HepG2 (cell line): ENCODE data around the gene PTPRH. TPM values are rescaled to one million over a fixed set of nuclear protein-coding genes. Genes with fewer than 3 reads are reported as not detected.

Experiments
- CC2D1A ChIP-seq: sonication (generic); formaldehyde crosslinking; IDR thresholded peaks from 2 replicates; pipeline ENCODE4 v1.8.1; 2023; ENCODE audit warnings: mild to moderate bottlenecking, missing genetic modification reagents
- CREBL2 ChIP-seq: sonication (generic); formaldehyde crosslinking; IDR thresholded peaks from 2 replicates; pipeline ENCODE4 v1.8.1; 2023; ENCODE audit warnings: missing genetic modification reagents, mild to moderate bottlenecking, borderline replicate concordance
- DBP ChIP-seq: sonication (generic); formaldehyde crosslinking; IDR thresholded peaks from 2 replicates; pipeline ENCODE4 v1.4.0; 2020; ENCODE audit warnings: missing genetic modification reagents; ENCODE audit errors: not compliant biosample characterization
- DMAP1 ChIP-seq: IDR thresholded peaks from 2 replicates; pipeline ENCODE4 v1.6.1; 2016
- DNMT3B ChIP-seq: conservative IDR thresholded peaks from 2 replicates; pipeline ENCODE4 v1.6.1; 2016; ENCODE audit warnings: missing biosample characterization, control low read depth
- EHMT2 ChIP-seq: fragments of 200-600 bp; sonication (generic); IDR thresholded peaks from 2 replicates; pipeline ENCODE4 v1.7.0; 2017; ENCODE audit warnings: antibody characterized with exemption, low read depth, low read length, borderline replicate concordance
- KDM1A ChIP-seq: IDR thresholded peaks from 2 replicates; pipeline ENCODE4 v1.6.1; 2016; ENCODE audit warnings: missing compliant biosample characterization
- NFE2L2 ChIP-seq: fragments of 150-350 bp; IDR thresholded peaks from 2 replicates; pipeline ENCODE4 v1.6.1; 2014; ENCODE audit warnings: low read length
- PCBP1 ChIP-seq: fragments of 200-400 bp; formaldehyde crosslinking; IDR thresholded peaks from 2 replicates; pipeline ENCODE4 v1.6.1; 2017; ENCODE audit warnings: mild to moderate bottlenecking, low read depth, low read length, borderline replicate concordance
- PRMT3 ChIP-seq: sonication (generic); formaldehyde crosslinking; IDR thresholded peaks from 2 replicates; pipeline ENCODE4 v1.8.1; 2022; ENCODE audit warnings: low read depth, mild to moderate bottlenecking, moderate library complexity, missing genetic modification reagents, borderline replicate concordance
- SIN3A ChIP-seq: IDR thresholded peaks from 2 replicates; pipeline ENCODE4 v1.6.1; 2011; ENCODE audit warnings: low read depth, mild to moderate bottlenecking, control low read depth, low read length, borderline replicate concordance
- SYNCRIP ChIP-seq: fragments of 200-400 bp; formaldehyde crosslinking; IDR thresholded peaks from 2 replicates; pipeline ENCODE4 v1.6.1; 2018; ENCODE audit warnings: mild to moderate bottlenecking, low read depth, low read length; ENCODE audit not compliant: insufficient read depth
- ZBTB37 ChIP-seq: sonication (generic); formaldehyde crosslinking; IDR thresholded peaks from 2 replicates; pipeline ENCODE4 v1.4.0; 2020; ENCODE audit warnings: mild to moderate bottlenecking, missing genetic modification reagents
- ZNF232 ChIP-seq: sonication (generic); formaldehyde crosslinking; IDR thresholded peaks from 2 replicates; pipeline ENCODE4 v1.4.0; 2020; ENCODE audit warnings: missing genetic modification reagents, borderline replicate concordance
- ZNF503 ChIP-seq: sonication (generic); formaldehyde crosslinking; IDR thresholded peaks from 2 replicates; pipeline ENCODE4 v1.4.0; 2020; ENCODE audit warnings: missing genetic modification reagents
- ZNF510 ChIP-seq: sonication (generic); formaldehyde crosslinking; IDR thresholded peaks from 2 replicates; pipeline ENCODE4 v1.4.0; 2020; ENCODE audit warnings: low read depth, mild to moderate bottlenecking, missing genetic modification reagents
- ZNF569 ChIP-seq: sonication (generic); formaldehyde crosslinking; IDR thresholded peaks from 2 replicates; pipeline ENCODE4 v1.5.0; 2020; ENCODE audit warnings: mild to moderate bottlenecking, missing genetic modification reagents, moderate library complexity, borderline replicate concordance
- ZNF597 ChIP-seq: sonication (generic); formaldehyde crosslinking; IDR thresholded peaks from 2 replicates; pipeline ENCODE4 v1.5.0; 2020; ENCODE audit warnings: missing genetic modification reagents
- ZNF615 ChIP-seq: sonication (generic); formaldehyde crosslinking; IDR thresholded peaks from 2 replicates; pipeline ENCODE4 v1.5.0; 2020; ENCODE audit warnings: mild to moderate bottlenecking, missing genetic modification reagents, borderline replicate concordance
- ZNF674 ChIP-seq: sonication (generic); formaldehyde crosslinking; IDR thresholded peaks from 2 replicates; pipeline ENCODE4 v1.5.0; 2020; ENCODE audit warnings: low read depth, mild to moderate bottlenecking, missing genetic modification reagents
- ZNF792 ChIP-seq: IDR thresholded peaks from 2 replicates; pipeline ENCODE4 v1.6.1; 2016
- ZUFSP ChIP-seq: sonication (generic); formaldehyde crosslinking; IDR thresholded peaks from 2 replicates; pipeline ENCODE4 v1.9.0; 2021; ENCODE audit warnings: missing genetic modification reagents, mild to moderate bottlenecking, borderline replicate concordance
- polyA plus RNA-seq, 8 experiments: library from polyadenylated mRNA; depleted of rRNA in 3 of 8; stranded (reverse) in 7 of 8; unstranded in 1 of 8; fragments of >200 nt; fragmentation: Illumina TruSeq in 4 of 8; extraction: Trizol in 4 of 8; gene quantifications; 2 replicates each; pipeline versions ENCODE4 v1.2.1 to v1.2.3, GENCODE V29; 2011 to 2016; ENCODE audit warnings: low read depth in 4 of 8, missing spikeins in 1 of 8, mixed read lengths in 1 of 8; ENCODE audit not compliant: insufficient read depth in 1 of 8
- total RNA-seq, 5 experiments: library from RNA; depleted of rRNA; stranded (reverse); fragments of >200 nt; fragmentation: Illumina TruSeq; extraction: Trizol; gene quantifications; 2 replicates each; pipeline ENCODE4 v1.2.3, GENCODE V29; 2016; ENCODE audit warnings: low read depth in 1 of 5

PTPRH gene
- total and polyA plus RNA-seq, 2 of the 13 experiments (the other 11 are each of a cell fraction or from before 2014, with no cell fraction given), result 14.7 to 125 TPM

GRCh38 chr19:55206664-55207500 is 2.4 kb downstream of the PTPRH start (continued):
- 0 out of 2 replicates have a peak, but pooled peaks have one; percentile 68 for TF ChIP-seq CC2D1A
- no peak for TF ChIP-seq ZNF597 (CRISPR knock-in tag)
- no peak for TF ChIP-seq ZBTB37 (CRISPR knock-in tag)
- TF ChIP-seq EHMT2, result no peak
- TF ChIP-seq ZNF232 (CRISPR knock-in tag), result no peak
- no peak; the same call in 1 of the 2 replicates for TF ChIP-seq PRMT3 (CRISPR knock-in tag)
- peak; percentile 37; the same call in 1 of the 2 replicates for TF ChIP-seq ZNF792
- no peak for TF ChIP-seq DNMT3B (CRISPR knock-in tag)
- no peak for TF ChIP-seq ZNF510
- peak; percentile 70; the same call in 1 of the 2 replicates for TF ChIP-seq SIN3A
- TF ChIP-seq KDM1A, result no peak
- TF ChIP-seq ZUFSP (CRISPR knock-in tag), result no peak
- peak; percentile 65 for TF ChIP-seq DMAP1 (CRISPR knock-in tag)
- no peak for TF ChIP-seq ZNF503 (CRISPR knock-in tag)
- TF ChIP-seq ZNF674 (CRISPR knock-in tag), result no peak
- TF ChIP-seq PCBP1, result 0 out of 2 replicates have a peak, but pooled peaks have one; percentile 82
- TF ChIP-seq ZNF615, result no peak
- TF ChIP-seq DBP, result peak; percentile 55
- no peak for TF ChIP-seq NFE2L2
- TF ChIP-seq ZNF569 (CRISPR knock-in tag), result no peak
- peak; percentile 39; the same call in 1 of the 2 replicates for TF ChIP-seq CREBL2 (CRISPR knock-in tag)
- no peak for TF ChIP-seq SYNCRIP
